Measurements from ENCODE around the gene GCK.

The GCK gene

DNA sequence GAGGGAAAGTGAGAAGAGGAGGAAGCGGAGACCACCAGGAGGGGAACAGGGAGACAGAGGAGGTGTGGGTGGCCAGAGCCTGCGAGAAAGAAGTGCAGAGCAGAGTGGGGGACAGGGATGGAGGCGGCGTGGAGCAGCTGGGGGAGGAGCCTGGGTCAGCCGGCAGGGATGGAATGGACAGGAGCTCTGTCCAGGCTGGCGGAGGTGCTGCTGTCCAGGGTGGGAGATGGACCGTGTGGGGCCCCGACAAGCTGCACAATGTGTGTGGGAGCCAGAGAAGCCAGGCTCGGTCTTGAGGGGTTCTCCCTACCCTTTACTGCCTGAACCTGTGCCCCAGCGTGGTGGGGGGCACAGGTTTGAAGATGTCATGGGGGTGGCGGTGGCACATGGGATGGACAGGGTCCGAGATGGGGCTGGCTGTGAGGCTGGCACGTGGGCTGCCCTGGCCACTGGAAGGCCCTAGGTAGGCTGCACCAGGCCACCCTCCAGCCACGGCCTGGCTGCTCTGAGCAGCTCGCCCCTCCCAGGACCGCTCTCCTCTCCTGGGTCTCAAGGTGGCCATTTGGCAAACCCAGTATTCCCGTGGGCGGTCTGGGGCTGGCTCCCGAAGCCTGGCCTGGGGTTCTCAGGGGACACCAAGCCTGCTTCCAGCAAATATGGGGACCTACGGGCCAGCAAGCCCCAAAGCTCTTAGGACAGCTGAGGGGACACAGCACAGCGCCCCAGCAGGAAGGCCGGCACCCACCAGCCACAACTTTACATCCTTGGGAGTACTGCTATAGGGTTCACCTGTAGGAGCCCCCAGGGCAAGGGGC is 43.9 kb upstream of the GCK start:
- TF ChIP-seq YY1 (IDR thresholded peaks at IDR 0.05; ENCODE audit: low read depth) (no peak), EP300 (IDR thresholded peaks at IDR 0.05; ENCODE audit: borderline replicate concordance) (no peak)
- TF ChIP-seq, protein P1, sequence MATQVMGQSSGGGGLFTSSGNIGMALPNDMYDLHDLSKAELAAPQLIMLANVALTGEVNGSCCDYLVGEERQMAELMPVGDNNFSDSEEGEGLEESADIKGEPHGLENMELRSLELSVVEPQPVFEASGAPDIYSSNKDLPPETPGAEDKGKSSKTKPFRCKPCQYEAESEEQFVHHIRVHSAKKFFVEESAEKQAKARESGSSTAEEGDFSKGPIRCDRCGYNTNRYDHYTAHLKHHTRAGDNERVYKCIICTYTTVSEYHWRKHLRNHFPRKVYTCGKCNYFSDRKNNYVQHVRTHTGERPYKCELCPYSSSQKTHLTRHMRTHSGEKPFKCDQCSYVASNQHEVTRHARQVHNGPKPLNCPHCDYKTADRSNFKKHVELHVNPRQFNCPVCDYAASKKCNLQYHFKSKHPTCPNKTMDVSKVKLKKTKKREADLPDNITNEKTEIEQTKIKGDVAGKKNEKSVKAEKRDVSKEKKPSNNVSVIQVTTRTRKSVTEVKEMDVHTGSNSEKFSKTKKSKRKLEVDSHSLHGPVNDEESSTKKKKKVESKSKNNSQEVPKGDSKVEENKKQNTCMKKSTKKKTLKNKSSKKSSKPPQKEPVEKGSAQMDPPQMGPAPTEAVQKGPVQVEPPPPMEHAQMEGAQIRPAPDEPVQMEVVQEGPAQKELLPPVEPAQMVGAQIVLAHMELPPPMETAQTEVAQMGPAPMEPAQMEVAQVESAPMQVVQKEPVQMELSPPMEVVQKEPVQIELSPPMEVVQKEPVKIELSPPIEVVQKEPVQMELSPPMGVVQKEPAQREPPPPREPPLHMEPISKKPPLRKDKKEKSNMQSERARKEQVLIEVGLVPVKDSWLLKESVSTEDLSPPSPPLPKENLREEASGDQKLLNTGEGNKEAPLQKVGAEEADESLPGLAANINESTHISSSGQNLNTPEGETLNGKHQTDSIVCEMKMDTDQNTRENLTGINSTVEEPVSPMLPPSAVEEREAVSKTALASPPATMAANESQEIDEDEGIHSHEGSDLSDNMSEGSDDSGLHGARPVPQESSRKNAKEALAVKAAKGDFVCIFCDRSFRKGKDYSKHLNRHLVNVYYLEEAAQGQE (IDR thresholded peaks at IDR 0.05; ENCODE audit: low read depth), result peak; percentile 31; the same call in 1 of the 2 replicates
- TF ChIP-seq, protein P2, sequence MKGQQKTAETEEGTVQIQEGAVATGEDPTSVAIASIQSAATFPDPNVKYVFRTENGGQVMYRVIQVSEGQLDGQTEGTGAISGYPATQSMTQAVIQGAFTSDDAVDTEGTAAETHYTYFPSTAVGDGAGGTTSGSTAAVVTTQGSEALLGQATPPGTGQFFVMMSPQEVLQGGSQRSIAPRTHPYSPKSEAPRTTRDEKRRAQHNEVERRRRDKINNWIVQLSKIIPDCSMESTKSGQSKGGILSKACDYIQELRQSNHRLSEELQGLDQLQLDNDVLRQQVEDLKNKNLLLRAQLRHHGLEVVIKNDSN (IDR thresholded peaks at IDR 0.05), result no peak

DNA sequence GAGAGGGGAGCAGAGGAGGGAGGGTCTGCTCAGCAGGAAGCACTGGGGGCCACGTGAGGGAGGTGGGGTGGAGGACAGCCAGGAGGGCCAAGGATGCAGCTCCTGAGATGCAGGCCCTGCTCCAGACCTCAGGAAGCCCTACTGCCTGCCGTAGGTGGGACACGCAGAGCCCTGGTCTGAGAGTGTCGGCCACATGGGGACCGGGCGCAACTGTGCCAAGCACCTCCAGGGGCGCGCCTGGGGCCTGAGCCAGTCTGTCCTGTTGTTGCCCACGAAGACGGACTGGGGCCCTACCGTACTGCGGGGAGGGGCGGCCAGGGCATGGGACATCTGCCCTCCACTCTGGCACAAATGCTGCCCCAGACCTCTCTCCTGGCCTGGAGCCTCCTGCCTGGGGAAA is 43.2 kb upstream of the GCK start:
- TF ChIP-seq, protein P1 (IDR thresholded peaks at IDR 0.05; ENCODE audit: low read depth), result no peak
- no peak for TF ChIP-seq CEBPB (IDR thresholded peaks at IDR 0.05)
- TF ChIP-seq, protein P2 (IDR thresholded peaks at IDR 0.05), result no peak
- TF ChIP-seq NFIC (IDR thresholded peaks at IDR 0.05), result no peak
- no peak for TF ChIP-seq TAF1 (IDR thresholded peaks at IDR 0.05; ENCODE audit: low read depth)
- TF ChIP-seq RAD21 (IDR thresholded peaks at IDR 0.05; ENCODE audit: low read depth), result no peak
- no peak for TF ChIP-seq CREB1 (IDR thresholded peaks at IDR 0.05; ENCODE audit: low read depth)
- no peak for TF ChIP-seq FOXM1 (IDR thresholded peaks at IDR 0.05; ENCODE audit: borderline replicate concordance, low read depth)
- no peak for TF ChIP-seq TCF12 (IDR thresholded peaks at IDR 0.05; ENCODE audit: low read depth)
- TF ChIP-seq YY1 (IDR thresholded peaks at IDR 0.05; ENCODE audit: low read depth), result no peak
- no peak for TF ChIP-seq TEAD4 (IDR thresholded peaks at IDR 0.05)
- TF ChIP-seq EP300 (IDR thresholded peaks at IDR 0.05; ENCODE audit: borderline replicate concordance), result no peak

DNA sequence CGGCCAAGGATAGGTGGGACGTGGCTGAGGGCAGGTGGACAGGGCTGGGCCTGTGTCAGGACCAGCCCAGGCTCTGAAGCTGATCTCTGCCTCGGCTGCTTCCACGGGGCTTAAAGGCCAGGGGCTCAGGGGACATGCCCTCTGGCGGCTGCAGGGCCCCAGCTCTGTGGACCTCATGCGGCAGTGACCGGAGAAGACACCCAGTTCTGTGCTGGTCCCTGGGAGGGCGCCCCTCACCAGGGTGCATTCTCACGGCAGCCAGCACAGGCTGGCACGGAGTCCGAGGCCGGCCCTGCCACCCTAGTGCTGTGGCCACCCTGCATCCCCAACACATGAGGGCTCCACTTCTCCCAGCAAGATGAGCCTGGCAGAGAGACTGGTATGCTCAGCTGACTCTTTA is 41.8 kb upstream of the GCK start:
- no peak for TF ChIP-seq FOXM1 (IDR thresholded peaks at IDR 0.05; ENCODE audit: borderline replicate concordance, low read depth)
- no peak for TF ChIP-seq ZBTB7A (IDR thresholded peaks at IDR 0.05; ENCODE audit: low read depth)
- TF ChIP-seq, protein P1 (IDR thresholded peaks at IDR 0.05; ENCODE audit: low read depth), result no peak
- no peak for TF ChIP-seq EP300 (IDR thresholded peaks at IDR 0.05; ENCODE audit: borderline replicate concordance)

DNA sequence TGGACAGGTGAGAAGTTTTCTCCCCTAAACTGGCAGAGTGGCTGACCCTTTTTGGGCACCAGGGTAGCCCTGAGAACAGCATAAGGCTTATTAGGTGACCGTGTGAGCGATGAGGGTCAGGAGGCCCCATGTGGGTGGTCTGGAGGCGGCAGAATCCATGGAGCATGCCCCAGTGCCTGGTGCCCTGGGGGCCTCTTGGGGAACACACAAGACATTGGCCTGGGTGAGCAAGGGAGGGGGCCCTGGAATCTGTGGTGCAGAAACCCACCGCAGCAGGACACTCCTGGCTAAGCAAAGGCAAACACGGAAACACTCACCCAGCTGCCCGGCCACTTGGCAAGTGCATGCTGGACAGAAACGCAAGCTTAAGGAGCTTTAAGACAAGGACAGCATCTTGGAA is 41.0 kb upstream of the GCK start:
- TF ChIP-seq TEAD4 (IDR thresholded peaks at IDR 0.05), result no peak
- TF ChIP-seq TCF12 (IDR thresholded peaks at IDR 0.05; ENCODE audit: low read depth), result no peak
- no peak for TF ChIP-seq YY1 (IDR thresholded peaks at IDR 0.05; ENCODE audit: low read depth)
- TF ChIP-seq RAD21 (IDR thresholded peaks at IDR 0.05; ENCODE audit: low read depth), result no peak
- no peak for TF ChIP-seq EP300 (IDR thresholded peaks at IDR 0.05; ENCODE audit: borderline replicate concordance)
- TF ChIP-seq, protein P1 (IDR thresholded peaks at IDR 0.05; ENCODE audit: low read depth), result no peak
- TF ChIP-seq TAF1 (IDR thresholded peaks at IDR 0.05; ENCODE audit: low read depth), result no peak
- no peak for TF ChIP-seq CREB1 (IDR thresholded peaks at IDR 0.05; ENCODE audit: low read depth)
- TF ChIP-seq ZBTB7A (IDR thresholded peaks at IDR 0.05; ENCODE audit: low read depth), result no peak
- TF ChIP-seq, protein P2 (IDR thresholded peaks at IDR 0.05), result no peak
- TF ChIP-seq FOXM1 (IDR thresholded peaks at IDR 0.05; ENCODE audit: borderline replicate concordance, low read depth), result no peak
- TF ChIP-seq, protein P3, sequence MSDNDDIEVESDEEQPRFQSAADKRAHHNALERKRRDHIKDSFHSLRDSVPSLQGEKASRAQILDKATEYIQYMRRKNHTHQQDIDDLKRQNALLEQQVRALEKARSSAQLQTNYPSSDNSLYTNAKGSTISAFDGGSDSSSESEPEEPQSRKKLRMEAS (IDR thresholded peaks at IDR 0.05), result no peak
- no peak for TF ChIP-seq EGR1 (IDR thresholded peaks at IDR 0.05)
- no peak for TF ChIP-seq CEBPB (IDR thresholded peaks at IDR 0.05)
